Upper lobe of left lung (tissue), 4 donors: ENCODE results near the gene SERPINH1.

Experiments used
- POLR2AphosphoS5 ChIP-seq, 2 donors: sonication (generic); formaldehyde crosslinking; IDR thresholded peaks; one replicate each; pipeline ENCODE4 v1.5.1; 2017; ENCODE audit warnings: antibody characterized with exemption in 2 of 2
- TF ChIP-seq, protein P1 (sequence below), 6 experiments: fragments of 450-650 bp in 4 of 6; fragments of 200-600 bp in 2 of 6; sonication (generic) in 2 of 6; IDR thresholded peaks; one replicate each; pipeline ENCODE4 v1.5.1; 2016 to 2019; ENCODE audit warnings: antibody characterized with exemption in 6 of 6

DNA sequence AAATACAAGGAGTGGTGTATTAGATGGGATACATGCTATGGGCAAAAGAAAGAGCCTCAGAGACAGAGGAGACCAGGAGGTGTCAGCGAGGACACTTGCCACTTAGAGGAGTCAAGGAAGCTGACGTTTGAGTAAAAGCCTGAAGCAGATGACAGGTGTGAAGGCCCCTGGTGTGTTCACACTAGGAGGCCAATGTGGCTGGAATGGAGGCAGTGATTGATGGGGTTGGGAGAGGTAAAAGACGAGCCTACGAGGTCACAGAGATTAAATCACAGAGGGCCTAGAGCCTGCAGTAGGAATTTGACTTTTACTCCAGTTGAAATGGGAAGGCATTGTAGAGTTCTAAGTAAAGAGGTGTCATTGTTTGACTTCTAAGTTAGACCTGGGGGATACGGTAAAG is 24.3 kb upstream of the SERPINH1 start:
- TF ChIP-seq, protein P1, sequence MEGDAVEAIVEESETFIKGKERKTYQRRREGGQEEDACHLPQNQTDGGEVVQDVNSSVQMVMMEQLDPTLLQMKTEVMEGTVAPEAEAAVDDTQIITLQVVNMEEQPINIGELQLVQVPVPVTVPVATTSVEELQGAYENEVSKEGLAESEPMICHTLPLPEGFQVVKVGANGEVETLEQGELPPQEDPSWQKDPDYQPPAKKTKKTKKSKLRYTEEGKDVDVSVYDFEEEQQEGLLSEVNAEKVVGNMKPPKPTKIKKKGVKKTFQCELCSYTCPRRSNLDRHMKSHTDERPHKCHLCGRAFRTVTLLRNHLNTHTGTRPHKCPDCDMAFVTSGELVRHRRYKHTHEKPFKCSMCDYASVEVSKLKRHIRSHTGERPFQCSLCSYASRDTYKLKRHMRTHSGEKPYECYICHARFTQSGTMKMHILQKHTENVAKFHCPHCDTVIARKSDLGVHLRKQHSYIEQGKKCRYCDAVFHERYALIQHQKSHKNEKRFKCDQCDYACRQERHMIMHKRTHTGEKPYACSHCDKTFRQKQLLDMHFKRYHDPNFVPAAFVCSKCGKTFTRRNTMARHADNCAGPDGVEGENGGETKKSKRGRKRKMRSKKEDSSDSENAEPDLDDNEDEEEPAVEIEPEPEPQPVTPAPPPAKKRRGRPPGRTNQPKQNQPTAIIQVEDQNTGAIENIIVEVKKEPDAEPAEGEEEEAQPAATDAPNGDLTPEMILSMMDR (IDR thresholded peaks at IDR 0.05) = no peak
- TF ChIP-seq POLR2AphosphoS5 (IDR thresholded peaks at IDR 0.05) = no peak
